ENCODE measurements around the gene TOLLIP.
"Not testable (repeated sequence)": the region's sequence is repeated elsewhere in the genome, so short reads cannot be mapped to it uniquely, and the experiment has no call there.

The TOLLIP gene
- 23.0 to 23.4 (median 23.2) reads per million in 3 donors for total RNA-seq

DNA sequence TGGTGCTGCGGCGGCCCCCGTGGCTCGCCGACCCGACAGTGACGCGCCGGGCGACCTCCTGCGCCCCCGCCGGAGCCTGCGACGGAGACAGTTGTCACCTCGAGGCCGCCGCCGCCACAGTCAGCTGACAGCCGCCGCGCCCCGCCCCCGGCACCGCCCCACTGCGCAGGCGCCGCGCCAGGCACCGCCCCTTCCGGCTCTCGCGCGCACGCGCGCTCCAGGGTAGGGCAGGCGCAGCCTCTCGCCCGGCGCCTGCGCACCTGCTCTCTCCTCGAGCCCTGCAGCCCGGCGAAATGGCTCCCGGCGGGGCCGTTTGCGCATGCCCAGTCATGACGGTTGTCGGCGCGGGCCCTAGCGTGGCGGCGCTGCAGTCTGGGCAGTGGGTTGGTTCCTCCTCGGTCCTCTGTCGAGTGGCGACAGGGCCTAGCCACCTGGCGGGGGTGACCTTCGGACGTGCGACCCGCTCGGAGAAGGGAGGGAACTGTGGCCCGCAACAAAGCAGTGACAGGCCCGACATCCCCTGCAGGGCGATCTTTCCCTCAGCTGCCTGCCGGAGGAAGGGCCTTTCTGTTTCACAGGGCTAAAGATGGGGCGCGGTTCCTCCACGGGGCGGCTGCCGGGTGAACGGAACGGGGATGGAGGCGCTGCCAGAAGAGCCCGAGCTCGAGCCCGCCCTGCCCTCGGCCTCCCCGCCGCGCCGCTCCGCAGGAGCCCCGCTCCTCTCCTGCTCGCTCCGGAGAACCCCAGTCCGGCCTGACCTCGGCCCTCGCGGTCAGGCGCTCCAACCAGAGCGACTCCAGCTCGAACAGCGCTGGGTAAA, at the start of gene TOLLIP:
TOLLIP (minus strand) TSS at position 135 of the 820 bp plus-strand sequence; CDS start at position 1, 134 bp downstream.
- Histone ChIP-seq H3K4me1 (ENCODE audit: control insufficient read depth, insufficient read depth, low read length, poor library complexity, severe bottlenecking) (peaks cover 29% of the 10 kb centered on the region), H3K4me3 (ENCODE audit: insufficient read depth, low read depth, low read length, poor library complexity, severe bottlenecking) (peak within 1 kb of the TSS; percentile 67), H3K27ac (ENCODE audit: insufficient read depth, low read length, poor library complexity, severe bottlenecking) (peak within 1 kb of the TSS; percentile 87), H3K9me3 (ENCODE audit: control insufficient read depth, low read length) (no peaks in the 10 kb centered on the region), H3K27me3 (replicated peaks; ENCODE audit: control insufficient read depth, insufficient read depth, low read length, poor library complexity, severe bottlenecking) (no peaks in the 10 kb centered on the region), H3K36me3 (ENCODE audit: control insufficient read depth, insufficient read depth, low read length) (no peaks in the 10 kb centered on the region)
- peak; percentile 97 for DNase-seq

- H3K36me3 ChIP-seq (ENCODE audit: control insufficient read depth, insufficient read depth, low read length); H3K4me1 ChIP-seq (ENCODE audit: control insufficient read depth, insufficient read depth, low read length, poor library complexity, severe bottlenecking); DNase-seq; H3K27ac ChIP-seq (ENCODE audit: insufficient read depth, low read length, poor library complexity, severe bottlenecking); H3K27me3 ChIP-seq (replicated peaks; ENCODE audit: control insufficient read depth, insufficient read depth, low read length, poor library complexity, severe bottlenecking); H3K9me3 ChIP-seq (ENCODE audit: control insufficient read depth, low read length); H3K4me3 ChIP-seq (ENCODE audit: insufficient read depth, low read depth, low read length, poor library complexity, severe bottlenecking): not testable (repeated sequence)
Observed at GRCh38 chr11:1358931-1359330, 49.5 kb upstream of the TOLLIP start.

DNA sequence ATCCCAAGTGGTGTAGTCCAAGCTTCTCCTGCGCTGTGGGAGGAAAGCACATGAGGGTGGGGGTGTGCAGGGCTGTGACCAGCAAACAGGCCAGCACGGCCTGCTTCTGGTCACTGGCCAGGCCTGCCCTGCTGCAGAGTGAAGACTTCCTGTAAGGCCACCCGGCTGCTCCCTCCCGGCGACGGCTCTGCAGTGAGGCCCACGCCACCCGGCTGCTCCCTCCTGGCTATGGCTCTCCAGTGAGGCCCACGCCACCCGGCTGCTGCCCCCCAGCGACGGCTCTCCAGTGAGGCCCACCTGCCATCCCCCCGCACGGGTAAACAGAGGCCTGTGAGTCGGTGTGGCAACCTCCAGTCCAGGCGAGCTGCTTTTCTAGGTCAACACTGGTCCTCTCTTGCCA, 48.9 kb upstream of the TOLLIP start:
- Histone ChIP-seq H3K4me3 (ENCODE audit: insufficient read depth, low read depth, low read length, poor library complexity, severe bottlenecking) (no peak overlapping the region), H3K27me3 (replicated peaks; ENCODE audit: control insufficient read depth, insufficient read depth, low read length, poor library complexity, severe bottlenecking) (no peaks in the 10 kb centered on the region), H3K9me3 (ENCODE audit: control insufficient read depth, low read length) (no peaks in the 10 kb centered on the region), H3K4me1 (ENCODE audit: control insufficient read depth, insufficient read depth, low read length, poor library complexity, severe bottlenecking) (no peaks in the 10 kb centered on the region), H3K36me3 (ENCODE audit: control insufficient read depth, insufficient read depth, low read length) (no peaks in the 10 kb centered on the region), H3K27ac (ENCODE audit: insufficient read depth, low read length, poor library complexity, severe bottlenecking) (no peak overlapping the region)
- no peak for DNase-seq

- H3K9me3 ChIP-seq (ENCODE audit: control insufficient read depth, low read length): no peaks in the 10 kb centered on the region
- H3K27ac ChIP-seq (ENCODE audit: insufficient read depth, low read length, poor library complexity, severe bottlenecking): no peak overlapping the region
- no peak overlapping the region for H3K4me3 ChIP-seq (ENCODE audit: insufficient read depth, low read depth, low read length, poor library complexity, severe bottlenecking)
- DNase-seq: no peak
- no peaks in the 10 kb centered on the region for H3K27me3 ChIP-seq (replicated peaks; ENCODE audit: control insufficient read depth, insufficient read depth, low read length, poor library complexity, severe bottlenecking)
- H3K4me1 ChIP-seq (ENCODE audit: control insufficient read depth, insufficient read depth, low read length, poor library complexity, severe bottlenecking): no peaks in the 10 kb centered on the region
- H3K36me3 ChIP-seq (ENCODE audit: control insufficient read depth, insufficient read depth, low read length): no peaks in the 10 kb centered on the region
Observed at GRCh38 chr11:1356478-1356960, 47.1 kb upstream of the TOLLIP start.

DNA sequence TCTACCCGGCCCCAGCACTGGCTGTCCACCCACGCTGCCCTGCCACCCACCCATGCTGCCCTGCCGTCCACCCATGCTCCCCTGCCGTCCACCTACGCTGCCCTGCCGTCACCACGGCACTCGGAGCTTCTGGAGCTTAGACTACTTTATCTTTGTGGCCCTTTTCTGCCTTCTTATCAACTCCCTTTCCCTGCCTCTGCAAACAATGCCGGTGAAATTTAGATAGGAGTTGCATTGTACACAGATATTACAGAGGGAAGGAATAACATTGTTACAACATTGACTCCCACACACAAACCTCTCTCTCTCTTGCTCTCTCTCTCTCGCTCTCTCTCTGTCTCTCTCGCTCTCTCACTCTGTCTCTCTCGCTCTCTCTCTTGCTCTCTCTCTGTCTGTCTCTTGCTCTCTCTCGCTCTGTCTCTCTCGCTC, 46.6 kb upstream of the TOLLIP start:
- no peaks in the 10 kb centered on the region for H3K4me1 ChIP-seq (ENCODE audit: control insufficient read depth, insufficient read depth, low read length, poor library complexity, severe bottlenecking)
- DNase-seq: no peak
- H3K36me3 ChIP-seq (ENCODE audit: control insufficient read depth, insufficient read depth, low read length): no peaks in the 10 kb centered on the region
- H3K27ac ChIP-seq (ENCODE audit: insufficient read depth, low read length, poor library complexity, severe bottlenecking): no peak overlapping the region
- H3K9me3 ChIP-seq (ENCODE audit: control insufficient read depth, low read length): no peaks in the 10 kb centered on the region
- no peak overlapping the region for H3K4me3 ChIP-seq (ENCODE audit: insufficient read depth, low read depth, low read length, poor library complexity, severe bottlenecking)
- H3K27me3 ChIP-seq (replicated peaks; ENCODE audit: control insufficient read depth, insufficient read depth, low read length, poor library complexity, severe bottlenecking): no peaks in the 10 kb centered on the region

DNA sequence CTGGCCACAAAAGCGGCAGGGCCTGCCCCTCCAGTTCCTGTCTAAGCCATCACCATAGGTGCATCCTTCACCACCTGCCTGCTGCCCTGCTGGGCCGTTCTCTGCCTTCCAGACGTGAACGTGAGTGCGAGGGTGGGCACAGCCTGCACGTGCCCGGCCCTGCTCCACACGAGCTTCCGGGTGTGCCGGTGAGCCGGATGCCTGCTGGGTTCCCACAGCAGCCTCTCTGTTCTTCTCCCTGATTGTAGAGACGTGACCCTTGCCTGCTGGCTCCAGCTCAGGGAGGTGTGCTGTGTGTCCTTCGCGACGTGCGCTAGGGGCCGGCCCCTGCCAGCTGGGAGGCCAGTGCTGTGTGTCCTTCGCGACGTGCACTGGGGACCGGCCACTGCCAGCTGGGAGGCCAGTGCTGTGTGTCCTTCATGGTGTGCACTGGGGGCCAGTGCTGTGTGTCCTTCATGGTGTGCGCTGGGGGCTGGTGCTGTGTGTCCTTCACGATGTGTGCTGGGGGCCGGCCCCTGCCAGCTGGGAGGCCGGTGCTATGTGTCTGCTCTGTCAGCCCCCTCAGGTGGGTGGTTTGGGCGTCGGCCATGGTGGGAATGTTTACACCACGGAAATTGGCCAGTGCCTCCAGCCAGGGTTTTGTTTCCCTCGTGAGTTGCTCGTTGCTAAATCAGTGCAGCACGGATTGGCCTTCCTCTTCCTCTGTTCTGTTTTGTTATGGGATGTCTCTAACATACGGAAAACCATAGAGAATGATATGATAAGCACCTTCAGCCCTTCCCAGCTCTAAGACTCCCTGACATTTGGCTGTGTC, 44.9 kb upstream of the TOLLIP start:
- DNase-seq: no peak
- Histone ChIP-seq H3K4me3 (ENCODE audit: insufficient read depth, low read depth, low read length, poor library complexity, severe bottlenecking) (no peak overlapping the region), H3K27ac (ENCODE audit: insufficient read depth, low read length, poor library complexity, severe bottlenecking) (no peak overlapping the region), H3K27me3 (replicated peaks; ENCODE audit: control insufficient read depth, insufficient read depth, low read length, poor library complexity, severe bottlenecking) (no peaks in the 10 kb centered on the region), H3K4me1 (ENCODE audit: control insufficient read depth, insufficient read depth, low read length, poor library complexity, severe bottlenecking) (no peaks in the 10 kb centered on the region), H3K36me3 (ENCODE audit: control insufficient read depth, insufficient read depth, low read length) (no peaks in the 10 kb centered on the region), H3K9me3 (ENCODE audit: control insufficient read depth, low read length) (no peaks in the 10 kb centered on the region)

- H3K36me3 ChIP-seq (ENCODE audit: control insufficient read depth, insufficient read depth, low read length): no peaks in the 10 kb centered on the region
- no peaks in the 10 kb centered on the region for H3K9me3 ChIP-seq (ENCODE audit: control insufficient read depth, low read length)
- H3K27ac ChIP-seq (ENCODE audit: insufficient read depth, low read length, poor library complexity, severe bottlenecking): no peak overlapping the region
- H3K27me3 ChIP-seq (replicated peaks; ENCODE audit: control insufficient read depth, insufficient read depth, low read length, poor library complexity, severe bottlenecking): no peaks in the 10 kb centered on the region
- no peaks in the 10 kb centered on the region for H3K4me1 ChIP-seq (ENCODE audit: control insufficient read depth, insufficient read depth, low read length, poor library complexity, severe bottlenecking)
- no peak for DNase-seq
- no peak overlapping the region for H3K4me3 ChIP-seq (ENCODE audit: insufficient read depth, low read depth, low read length, poor library complexity, severe bottlenecking)
Observed at GRCh38 chr11:1353383-1354124, 44.1 kb upstream of the TOLLIP start.

DNA sequence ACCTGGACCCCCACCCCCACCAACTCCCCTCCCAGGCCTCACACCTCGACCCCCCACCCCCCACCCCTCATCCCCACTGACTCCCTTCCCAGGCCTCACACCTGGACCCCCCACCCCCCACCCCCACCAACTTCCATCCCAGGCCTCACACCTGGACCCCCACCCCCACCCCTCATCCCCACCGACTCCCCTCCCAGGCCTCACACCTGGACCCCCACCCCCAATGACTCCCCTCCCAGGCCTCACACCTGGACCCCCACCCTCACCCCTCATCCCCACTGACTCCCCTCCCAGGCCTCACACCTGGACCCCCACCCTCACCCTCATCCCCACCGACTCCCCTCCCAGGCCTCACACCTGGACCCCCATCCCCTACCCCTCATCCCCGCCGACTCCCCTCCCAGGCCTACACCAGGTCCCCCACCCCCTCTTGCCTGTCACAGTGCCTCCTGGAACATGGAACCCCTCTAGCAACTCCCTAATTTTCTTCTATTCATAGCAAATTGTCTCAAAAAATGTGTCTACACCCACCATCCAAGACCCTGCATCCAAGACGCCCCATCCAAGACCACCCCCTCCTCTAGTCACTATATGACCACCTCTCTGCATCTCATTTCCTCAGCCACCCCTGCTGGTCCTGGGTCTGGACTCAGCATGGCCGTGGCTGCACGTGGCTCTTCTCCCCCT, 43.4 kb upstream of the TOLLIP start:
- no peaks in the 10 kb centered on the region for H3K36me3 ChIP-seq (ENCODE audit: control insufficient read depth, insufficient read depth, low read length)
- H3K4me1 ChIP-seq (ENCODE audit: control insufficient read depth, insufficient read depth, low read length, poor library complexity, severe bottlenecking): no peaks in the 10 kb centered on the region
- no peak for DNase-seq
- H3K27ac ChIP-seq (ENCODE audit: insufficient read depth, low read length, poor library complexity, severe bottlenecking): no peak overlapping the region
- no peak overlapping the region for H3K4me3 ChIP-seq (ENCODE audit: insufficient read depth, low read depth, low read length, poor library complexity, severe bottlenecking)
- no peaks in the 10 kb centered on the region for H3K27me3 ChIP-seq (replicated peaks; ENCODE audit: control insufficient read depth, insufficient read depth, low read length, poor library complexity, severe bottlenecking)
- H3K9me3 ChIP-seq (ENCODE audit: control insufficient read depth, low read length): no peaks in the 10 kb centered on the region

GRCh38 chr11:1351278-1351937, 42.0 kb upstream of the TOLLIP start:
- Histone ChIP-seq H3K4me1 (ENCODE audit: control insufficient read depth, insufficient read depth, low read length, poor library complexity, severe bottlenecking) (no peaks in the 10 kb centered on the region), H3K36me3 (ENCODE audit: control insufficient read depth, insufficient read depth, low read length) (no peaks in the 10 kb centered on the region), H3K27me3 (replicated peaks; ENCODE audit: control insufficient read depth, insufficient read depth, low read length, poor library complexity, severe bottlenecking) (no peaks in the 10 kb centered on the region), H3K27ac (ENCODE audit: insufficient read depth, low read length, poor library complexity, severe bottlenecking) (no peak overlapping the region), H3K4me3 (ENCODE audit: insufficient read depth, low read depth, low read length, poor library complexity, severe bottlenecking) (no peak overlapping the region), H3K9me3 (ENCODE audit: control insufficient read depth, low read length) (no peaks in the 10 kb centered on the region)
- DNase-seq: no peak
